ENCODE results near the gene IL26. TPM values are rescaled to one million over a fixed set of nuclear protein-coding genes. Genes with fewer than 3 reads are reported as not detected.

The IL26 gene, protein sequence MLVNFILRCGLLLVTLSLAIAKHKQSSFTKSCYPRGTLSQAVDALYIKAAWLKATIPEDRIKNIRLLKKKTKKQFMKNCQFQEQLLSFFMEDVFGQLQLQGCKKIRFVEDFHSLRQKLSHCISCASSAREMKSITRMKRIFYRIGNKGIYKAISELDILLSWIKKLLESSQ
- total RNA-seq = not detected

DNA sequence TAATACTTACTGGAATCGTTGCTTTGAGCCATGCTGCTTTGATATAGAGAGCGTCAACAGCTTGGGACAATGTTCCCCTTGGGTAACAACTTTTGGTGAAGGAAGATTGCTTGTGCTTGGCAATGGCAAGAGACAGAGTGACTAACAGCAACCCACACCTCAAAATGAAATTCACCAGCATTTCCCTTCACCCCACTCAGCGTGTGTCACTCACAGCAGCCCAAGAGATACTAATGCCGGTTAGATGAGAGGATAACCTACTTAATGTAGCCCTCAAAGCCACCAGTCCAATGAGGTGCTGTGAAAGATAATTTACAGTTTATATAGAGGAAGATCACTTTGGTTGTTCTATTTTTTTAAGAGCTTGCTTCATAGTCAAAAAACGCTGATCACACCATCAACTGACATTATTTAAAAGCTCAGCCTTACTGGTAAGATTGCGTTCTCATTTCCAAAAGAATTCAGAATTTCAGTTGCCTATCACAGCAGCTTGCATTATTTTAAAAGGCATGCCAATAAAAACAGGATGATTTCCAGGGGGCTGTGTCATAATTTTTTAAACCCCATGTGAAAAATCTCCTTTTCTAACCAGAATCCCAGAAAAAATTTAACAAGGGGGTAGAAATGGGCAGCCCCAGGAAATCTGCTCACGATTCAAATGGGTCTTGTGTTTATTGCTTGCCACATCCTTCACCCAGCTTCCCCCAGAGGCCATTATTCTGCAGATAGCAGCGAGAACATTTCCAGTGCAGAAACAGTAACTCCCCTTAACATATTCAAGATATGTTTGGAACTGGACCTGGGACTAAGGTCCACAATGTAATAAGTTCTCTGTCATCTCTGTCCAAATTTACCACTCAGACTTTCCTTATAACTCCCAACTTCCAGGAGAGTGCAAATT, at the start of gene IL26:
Gene IL26 (minus strand): TSS at position 235 of the 901 bp plus-strand sequence. CDS start 54 bp downstream, at position 181.
- DNase-seq = no peak

DNA sequence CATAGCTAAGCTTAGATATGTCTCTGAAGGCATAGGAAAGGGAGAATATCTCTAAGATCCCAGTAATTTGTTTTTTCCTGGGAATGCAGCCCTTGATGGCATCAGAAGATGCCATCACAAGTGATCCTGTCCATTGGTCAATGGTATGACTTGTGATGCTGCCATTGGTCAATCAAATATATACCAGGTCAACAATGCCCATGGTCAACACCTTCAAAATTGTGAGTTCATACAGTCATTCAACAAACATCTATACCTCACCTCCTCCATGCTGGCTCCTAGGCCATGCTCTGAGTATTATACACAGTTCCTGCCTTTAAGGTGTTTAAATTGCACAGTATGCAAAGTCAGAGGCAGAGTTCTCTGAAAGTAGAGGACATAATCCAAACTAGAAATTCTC, 47.1 kb upstream of the IL26 start:
- no peak for DNase-seq

DNA sequence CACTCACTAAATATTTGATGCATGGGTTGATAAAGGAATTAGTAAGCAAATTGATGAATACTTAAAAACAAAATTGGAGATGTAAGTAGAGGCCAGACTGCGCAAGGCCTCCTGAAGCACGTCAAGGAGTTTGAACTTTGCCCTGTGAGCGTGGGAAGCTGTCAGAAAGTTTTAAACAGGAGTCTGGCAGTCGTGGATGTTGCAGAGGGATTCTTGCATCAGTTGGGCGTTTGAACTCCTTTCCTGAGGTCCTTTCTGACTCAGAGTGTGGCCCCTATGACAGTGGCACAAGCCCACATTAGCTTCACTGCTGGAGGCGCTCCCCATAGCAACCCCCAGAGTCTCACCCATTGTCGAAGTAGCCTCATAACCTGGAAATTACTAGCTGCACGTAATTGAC, 45.7 kb upstream of the IL26 start:
- no peak for DNase-seq

DNA sequence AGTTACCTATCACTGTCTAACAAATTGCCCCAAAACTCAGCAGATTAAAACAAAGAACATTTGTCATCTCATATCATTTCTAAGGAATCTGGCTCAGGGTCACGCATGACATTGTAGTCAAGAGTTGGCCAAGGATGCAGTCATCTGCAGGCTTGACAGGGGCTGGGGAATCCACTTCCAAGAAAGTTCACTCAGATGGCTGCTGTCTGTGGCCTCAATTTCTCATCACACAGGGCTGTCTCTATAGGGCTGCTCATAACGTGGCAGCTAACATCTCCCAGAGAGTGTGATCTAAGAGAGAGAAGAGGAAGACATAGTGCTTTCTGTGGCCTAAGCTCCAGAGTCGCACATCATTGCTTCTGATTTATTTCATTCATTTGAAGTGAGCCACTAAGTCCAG, 44.7 kb upstream of the IL26 start:
- no peak for DNase-seq

DNA sequence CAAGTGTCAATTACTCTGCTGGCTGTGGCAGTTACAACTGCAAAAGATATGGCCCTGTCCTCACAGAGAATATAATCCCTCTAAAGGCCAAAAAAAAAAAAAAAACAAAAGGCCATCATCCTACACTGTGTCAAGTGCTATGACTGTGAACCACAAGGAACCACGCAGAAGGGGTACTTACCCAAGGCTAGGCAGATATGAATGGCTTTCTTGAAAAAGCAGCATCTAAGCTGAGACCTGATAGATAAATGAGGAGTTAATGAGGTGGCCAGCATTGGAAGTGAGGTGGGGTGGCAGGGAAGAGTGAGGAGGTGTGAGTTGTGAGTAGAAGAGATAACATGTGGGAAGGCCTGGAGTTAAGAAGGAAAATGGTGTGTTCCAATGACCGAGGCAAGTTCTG, 44.2 kb upstream of the IL26 start:
- no peak for DNase-seq

DNA sequence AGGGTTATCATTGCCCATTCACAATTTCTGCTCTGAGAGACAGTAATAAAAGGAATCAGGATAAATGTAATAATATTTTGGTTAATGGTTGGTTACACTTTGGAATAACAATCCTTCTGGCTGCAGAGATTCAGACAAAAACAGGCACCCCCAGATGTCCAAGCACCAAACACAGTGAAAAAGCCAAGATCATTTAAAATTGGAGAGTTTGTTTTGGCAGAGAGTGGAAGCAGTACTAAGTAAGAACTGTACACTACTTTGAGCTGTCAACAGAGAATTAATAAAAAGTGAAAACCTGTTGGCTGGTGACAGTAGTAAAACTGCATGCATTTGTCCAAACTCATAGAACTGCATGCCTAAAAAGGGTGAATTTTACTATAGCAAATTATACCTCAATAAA, 43.4 kb upstream of the IL26 start:
- DNase-seq = no peak

DNA sequence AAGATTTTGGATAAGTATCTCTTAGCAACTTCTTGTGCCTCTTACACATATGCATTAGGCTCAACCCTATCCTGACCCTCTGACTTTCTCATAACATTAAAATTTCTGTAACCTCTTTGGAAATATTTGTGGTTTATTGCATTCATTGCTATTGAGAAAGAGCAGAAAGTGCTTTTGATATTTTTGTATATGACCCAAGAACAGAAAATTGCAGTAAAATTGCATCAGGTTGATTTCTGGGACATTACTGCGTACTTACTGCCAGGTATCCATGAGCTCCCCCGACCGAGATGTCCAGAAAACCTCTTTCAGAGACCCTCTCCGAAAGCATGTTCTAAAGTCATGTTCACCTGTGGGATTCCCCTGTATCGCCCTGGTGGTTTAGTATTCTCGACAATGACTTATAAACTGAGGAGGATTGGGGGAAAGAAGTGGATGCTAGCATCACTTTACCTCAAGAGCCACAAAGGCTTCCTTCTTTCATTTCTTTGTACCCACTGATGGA, 42.3 kb upstream of the IL26 start:
- DNase-seq = no peak

DNA sequence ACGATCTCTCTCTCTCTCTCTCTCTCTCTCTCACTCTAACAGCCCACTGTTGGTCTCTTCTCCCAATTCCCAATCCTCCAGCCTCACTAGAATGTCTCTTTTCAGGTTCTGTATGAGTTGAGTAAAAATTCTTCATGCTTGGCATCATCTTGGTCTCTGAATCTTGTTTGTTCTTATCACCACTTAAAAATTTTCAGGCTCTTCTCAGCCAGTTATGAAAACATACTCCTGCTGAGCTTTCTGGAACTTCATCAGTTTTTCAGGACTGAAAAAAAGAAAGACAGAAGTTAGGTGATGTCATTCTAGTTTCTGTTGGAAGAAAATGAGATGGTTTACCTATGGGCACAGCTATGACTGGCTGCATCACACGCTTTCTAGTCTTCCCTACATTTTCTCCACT, 39.2 kb upstream of the IL26 start:
- no peak for DNase-seq

DNA sequence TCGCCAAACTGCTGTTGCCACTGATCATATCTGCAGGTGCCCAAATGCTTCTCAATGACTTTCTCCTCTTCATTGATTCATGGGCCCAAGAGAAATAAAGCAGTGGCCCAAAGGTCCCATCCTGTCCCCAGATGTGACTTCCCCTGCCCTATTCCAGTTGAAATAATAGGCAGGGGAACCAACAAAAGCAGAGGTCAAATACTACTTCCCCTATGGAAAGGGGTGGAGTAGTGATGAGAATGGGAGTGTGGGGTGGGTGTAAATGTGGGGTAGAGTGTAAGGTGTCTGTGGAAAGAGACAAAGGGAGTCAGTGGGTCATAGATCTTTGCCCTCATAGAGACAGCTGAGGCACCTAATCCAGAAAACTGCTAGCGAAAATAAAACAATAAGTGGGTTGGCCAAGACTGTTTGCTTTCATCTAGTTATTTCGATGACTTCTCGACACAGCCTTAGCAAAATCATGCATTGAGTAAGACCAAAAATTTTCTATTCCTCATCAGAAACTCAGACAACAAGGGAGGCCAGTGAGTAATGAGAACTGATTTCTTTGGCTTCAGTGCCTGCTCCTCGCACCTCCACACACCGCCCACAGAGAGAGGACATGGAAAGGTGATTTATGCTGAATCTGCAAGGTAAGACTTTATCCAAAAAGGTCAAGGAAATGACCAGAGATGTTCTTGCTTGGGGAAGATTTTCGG, 38.7 kb upstream of the IL26 start:
- no peak for DNase-seq

DNA sequence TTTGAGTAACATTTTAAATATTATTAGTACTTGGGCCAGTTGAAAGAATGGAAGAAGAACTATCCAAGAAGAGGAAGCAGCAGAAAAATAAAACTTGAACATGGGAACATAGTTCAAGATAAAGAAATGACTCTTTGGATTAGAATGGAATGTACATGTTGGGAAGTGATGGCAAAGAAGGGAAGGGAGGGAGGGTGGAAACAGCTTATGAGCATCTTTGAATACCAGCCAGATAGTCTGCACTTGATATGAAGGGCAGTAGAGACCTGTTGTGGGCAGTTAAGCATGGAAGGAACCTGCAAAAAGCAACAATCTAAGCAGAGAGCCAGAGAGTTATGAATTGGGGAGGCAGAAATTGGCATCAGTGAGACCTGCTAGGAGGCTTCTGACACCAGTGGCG, 37.8 kb upstream of the IL26 start:
- no peak for DNase-seq

DNA sequence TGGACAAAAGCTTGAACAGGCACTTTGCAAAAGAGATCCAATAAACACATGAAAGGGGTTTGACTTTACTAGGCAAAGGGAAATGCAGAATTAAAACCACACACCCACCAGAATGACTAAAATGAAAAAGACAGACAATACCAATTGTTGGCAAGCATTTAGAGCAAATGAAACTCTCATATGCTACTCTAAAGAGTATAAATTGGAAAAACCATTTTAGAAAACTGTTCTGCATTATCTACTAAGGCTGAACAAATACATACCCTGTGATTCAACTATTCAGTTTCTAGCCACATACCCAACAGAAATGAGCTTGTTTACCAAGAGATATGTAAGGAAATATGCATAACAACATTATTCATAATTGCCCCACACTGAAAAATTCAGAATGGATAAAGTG, 36.3 kb upstream of the IL26 start:
- DNase-seq = no peak

DNA sequence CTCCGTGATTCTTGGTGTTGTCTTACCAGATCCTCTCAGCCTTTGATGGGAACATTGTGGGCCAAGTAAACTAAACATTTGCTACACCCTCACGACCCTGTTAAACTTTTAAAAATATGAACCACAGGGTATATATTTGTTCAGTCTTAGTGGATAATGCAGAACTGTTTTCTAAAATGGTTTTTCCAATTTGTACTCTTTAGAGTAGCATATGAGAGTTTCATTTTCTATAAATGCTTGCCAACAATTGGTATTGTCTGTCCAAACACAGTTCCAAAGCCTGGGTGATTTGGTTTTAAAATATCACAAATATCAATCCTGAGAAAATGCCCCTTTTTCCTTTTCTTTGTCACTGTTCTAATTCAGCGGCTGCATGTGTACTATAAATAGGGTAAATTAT, 34.5 kb upstream of the IL26 start:
- DNase-seq = no peak

DNA sequence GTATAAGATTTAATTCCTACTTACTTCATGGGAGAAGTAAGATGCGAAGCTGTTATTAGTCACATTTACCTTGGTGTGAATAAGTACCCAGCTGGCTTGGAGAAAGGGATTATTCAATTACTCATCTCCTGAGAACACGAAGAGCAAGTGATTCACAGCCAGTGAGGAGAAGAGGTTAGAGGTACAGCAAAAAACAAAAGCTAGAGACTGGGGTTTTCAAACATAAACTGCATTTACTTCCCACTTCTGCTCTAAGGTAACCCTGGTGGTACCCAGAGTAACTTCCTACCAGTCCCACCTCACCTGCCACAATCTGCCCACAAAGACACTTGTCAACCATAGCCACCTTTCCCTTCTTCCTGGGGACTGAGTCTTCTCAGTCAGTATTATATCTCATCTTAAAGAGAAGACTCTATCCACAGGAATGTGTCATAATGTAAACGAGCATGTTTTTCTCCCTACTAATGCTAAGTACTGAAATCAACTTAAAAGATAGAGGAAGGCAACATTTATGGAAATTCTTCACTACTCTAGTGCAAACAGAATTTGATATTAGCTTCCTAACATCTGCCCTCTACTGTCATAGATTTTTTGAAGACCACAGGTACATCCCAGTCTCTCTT, 33.8 kb upstream of the IL26 start:
- no peak for DNase-seq

DNA sequence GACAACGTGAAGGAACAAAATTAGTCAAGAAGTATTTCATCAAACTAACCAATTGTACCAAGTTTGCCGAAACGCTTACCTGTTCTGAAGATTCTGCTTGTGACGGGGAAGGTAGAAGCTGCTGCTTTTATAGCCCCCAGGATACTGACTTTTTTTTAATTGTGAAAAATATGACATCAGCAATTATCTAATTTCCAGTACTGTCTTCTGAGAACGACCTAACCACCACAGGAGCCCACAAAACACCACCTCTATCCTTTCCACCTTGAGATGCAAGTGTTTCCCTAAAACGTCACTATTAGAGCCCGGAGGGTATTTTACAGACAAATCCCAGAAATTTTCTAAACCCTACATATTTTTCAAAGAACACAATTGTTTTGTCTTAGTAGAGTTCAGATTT, 27.9 kb upstream of the IL26 start, which contains the start of gene IL22:
Gene IL22 (minus strand): TSS at position 101 of the 400 bp plus-strand sequence. CDS start 156 bp downstream, outside the sequence.
- DNase-seq = no peak

DNA sequence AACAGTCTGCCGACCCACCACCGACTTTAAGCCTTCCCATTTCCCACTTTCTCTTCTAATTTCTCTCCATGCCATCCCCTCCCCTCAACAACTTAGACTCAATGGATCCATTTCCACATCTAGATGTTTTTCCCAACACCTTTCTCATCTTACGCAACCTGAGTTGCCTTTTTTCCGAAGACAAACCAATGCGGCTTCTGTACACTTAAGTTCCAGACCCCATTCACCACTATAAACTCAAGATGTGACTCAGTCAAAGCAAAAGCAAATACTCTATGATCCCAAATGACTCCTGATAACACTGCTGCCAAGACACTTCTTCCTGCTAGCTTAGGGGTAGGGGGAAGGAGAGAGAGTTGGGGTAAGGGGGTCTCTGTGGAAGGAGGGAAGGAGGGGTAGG, 26.5 kb upstream of the IL26 start:
- no peak for DNase-seq

DNA sequence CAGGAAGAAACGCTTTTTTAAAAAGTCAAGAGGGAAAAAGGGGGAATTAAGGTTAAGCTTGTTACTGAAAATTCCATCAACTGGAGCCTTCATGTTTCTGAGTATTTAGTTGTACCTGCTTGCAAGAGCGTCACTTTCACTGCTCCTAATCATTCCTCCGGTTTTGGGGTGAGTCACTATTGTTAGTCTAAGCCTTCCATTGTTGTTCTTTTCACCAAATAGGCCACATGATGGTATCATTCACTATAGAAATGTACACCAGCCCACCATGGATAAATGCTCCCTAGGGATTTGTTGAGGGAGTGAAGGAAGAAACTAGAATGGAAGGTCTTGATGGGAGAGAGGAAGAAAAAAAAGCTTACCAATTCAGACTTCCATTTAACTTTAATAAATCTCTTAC, 24.8 kb upstream of the IL26 start:
- no peak for DNase-seq

DNA sequence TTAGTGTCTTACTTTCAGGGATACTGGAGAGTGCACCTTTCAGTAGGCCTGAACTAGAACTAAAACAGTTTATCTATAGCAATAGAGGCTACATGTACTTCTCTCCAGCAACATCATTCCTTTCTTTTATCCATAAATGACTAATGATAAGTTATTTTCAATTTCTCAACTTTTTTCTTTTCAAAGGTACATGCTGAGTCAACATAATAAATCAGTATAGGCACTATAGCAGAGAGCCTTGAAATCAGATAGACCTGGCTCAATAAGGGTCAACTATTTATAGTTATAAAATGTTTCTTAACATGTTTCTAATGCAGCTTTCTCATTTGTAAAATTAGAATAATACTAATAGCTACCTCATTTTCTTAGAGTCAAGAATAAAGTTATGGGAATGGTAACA, 22.2 kb upstream of the IL26 start:
- no peak for DNase-seq

DNA sequence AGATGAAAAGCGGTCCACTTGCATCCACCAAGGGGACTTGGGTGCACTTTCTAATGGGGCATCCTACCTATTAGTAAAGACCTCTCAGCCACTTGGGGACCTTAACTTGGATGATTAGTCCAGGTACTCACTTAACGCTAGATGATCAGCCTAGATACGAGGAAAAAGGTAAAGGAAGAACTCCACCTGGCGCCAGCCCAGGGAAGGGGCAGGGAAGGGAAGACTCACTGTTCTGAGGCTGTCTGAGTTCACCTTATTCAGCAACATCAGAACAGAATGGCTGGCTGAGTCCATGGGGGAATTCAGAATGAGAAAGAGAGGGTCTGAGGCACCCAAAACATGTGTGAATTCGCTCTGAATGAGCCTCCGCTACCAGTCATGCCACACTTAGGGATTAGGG, 20.7 kb upstream of the IL26 start:
- no peak for DNase-seq

DNA sequence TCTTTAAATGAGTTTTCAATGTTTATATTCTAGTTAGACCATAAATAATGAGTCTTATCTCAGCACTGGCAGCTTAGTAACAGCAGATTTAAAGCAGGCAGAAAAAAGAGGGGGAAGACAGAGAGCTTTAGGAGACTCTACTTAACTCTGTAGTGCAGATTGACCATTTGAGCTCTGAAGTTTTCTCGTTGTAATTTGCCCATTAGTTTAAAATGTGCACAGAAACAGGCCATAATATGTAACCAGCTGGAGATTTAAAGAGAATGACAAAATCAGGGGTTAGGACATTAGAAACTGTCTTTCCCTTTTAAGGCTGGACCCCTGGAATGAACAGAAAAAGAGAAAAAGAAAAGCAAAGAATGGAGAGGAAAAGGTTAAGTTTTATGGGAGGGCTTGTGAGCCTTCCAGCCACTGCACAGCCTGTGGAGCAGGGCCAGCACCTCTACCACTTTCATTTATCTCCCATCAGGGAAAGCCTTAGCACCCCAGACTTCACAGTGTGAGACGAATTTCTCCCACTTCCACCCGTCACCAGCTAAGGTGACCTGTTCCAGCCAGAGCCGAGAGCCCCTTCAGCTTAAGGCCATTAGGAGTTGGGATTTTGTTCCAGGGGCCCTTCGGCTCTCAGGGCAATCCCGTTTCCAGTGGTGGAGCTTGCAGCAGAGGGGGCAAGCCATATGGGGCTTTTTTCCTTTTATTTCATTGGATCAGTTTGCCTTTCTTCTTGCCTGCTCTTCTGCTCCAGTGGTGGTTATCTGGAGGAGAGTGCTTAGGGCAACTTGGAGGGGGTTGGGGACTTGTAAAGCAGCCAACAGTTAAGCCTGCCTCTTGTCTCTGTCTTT, 19.8 kb upstream of the IL26 start:
- no peak for DNase-seq

DNA sequence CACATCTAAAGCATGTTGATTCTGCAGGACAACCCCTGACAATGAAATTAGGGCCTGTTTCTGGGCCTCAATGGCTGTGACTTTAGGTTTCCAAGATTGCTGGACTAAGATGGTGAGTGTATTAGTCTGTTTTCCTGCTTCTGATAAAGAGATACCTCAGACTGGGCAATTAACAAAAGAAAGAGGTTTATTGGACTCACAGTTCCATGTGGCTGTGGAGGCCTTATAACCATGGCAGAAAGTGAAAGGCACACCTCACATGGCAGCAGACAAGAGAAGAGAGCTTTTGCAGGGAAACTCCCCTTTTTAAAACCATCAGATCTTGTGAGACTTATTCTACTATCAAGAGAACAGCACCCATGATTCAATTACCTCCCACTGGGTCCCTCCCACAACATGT, 17.2 kb upstream of the IL26 start:
- DNase-seq = no peak

DNA sequence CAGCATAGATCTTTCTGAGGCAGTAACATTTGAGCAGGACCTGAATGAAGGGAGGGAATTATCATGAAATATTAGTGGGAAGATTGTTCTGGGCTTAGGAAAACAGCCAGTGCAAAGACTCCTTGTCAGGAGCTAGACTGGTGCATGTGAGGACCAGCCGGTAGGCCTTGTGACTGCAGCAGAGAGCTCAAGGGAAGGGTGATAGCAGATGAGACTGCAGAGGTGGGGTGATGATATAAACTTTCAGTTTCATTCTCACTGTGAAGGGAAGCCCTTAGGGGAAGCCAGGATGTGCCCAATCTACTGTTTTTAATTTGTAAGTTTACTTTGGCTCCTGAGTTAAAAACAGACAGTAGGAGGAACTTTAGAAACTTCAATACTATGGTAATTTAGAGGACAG, 15.4 kb upstream of the IL26 start:
- DNase-seq = no peak

DNA sequence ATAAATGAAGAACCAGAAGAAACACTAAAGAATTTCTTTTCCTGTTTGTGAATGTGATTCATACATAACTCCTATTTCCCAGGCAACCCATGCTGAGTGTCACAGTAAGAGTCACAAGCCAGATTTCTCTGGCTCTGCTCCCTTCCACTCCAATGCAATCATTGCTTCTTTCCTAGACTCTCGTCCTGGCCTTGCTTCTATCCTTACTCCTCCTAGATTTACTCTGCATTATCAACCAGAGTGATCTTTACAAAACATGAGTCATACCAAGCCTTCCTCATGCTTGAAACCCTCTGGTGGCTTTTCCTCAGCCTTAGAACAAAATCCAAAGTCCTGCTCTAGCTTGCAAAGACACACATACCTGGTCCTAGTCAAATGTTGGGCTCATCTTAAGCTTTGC, 14.5 kb upstream of the IL26 start:
- DNase-seq = no peak

Measured in skin of body (tissue), 2 donors.